ENCODE measurements around the gene SCARB1. TPM values are rescaled to one million over a fixed set of nuclear protein-coding genes. Genes with fewer than 3 reads are reported as not detected.

The SCARB1 gene
- total and polyA plus RNA-seq, 2 experiments from 2014 or later: 31.0 to 62.5 TPM

- no peaks in the 10 kb centered on the region for H3K4me1 ChIP-seq (ENCODE audit: insufficient read depth)
- H3K36me3 ChIP-seq (ENCODE audit: insufficient read depth): no peaks in the 10 kb centered on the region
- no peak for DNase-seq (ENCODE audit: low spot score)
- H3K27ac Mint-ChIP-seq: no peak overlapping the region
- no peaks in the 10 kb centered on the region for H4K20me1 ChIP-seq (replicated peaks; ENCODE audit: insufficient read depth)
- TF ChIP-seq ZNF114 (CRISPR knock-in tag; IDR thresholded peaks at IDR 0.05) (no peak), ZNF331 (CRISPR knock-in tag; IDR thresholded peaks at IDR 0.05; ENCODE audit: low read depth) (no peak), STAT1 (IDR thresholded peaks at IDR 0.05; ENCODE audit: unreplicated experiment) (no peak), NANOG (IDR thresholded peaks at IDR 0.05; ENCODE audit: borderline replicate concordance) (no peak), CREB1 (CRISPR knock-in tag; IDR thresholded peaks at IDR 0.05; ENCODE audit: low read depth) (no peak), REST (IDR thresholded peaks at IDR 0.05; ENCODE audit: unreplicated experiment) (no peak), JUNB (IDR thresholded peaks at IDR 0.05; ENCODE audit: unreplicated experiment) (no peak), EZH2phosphoT487 (IDR thresholded peaks at IDR 0.05; ENCODE audit: unreplicated experiment) (no peak), ZNF462 (CRISPR knock-in tag; IDR thresholded peaks at IDR 0.05) (no peak), ETS1 (IDR thresholded peaks at IDR 0.05) (no peak), EZH2 (IDR thresholded peaks at IDR 0.05; ENCODE audit: low read depth, unreplicated experiment) (no peak), POLR2AphosphoS5 (IDR thresholded peaks at IDR 0.05; ENCODE audit: low read depth) (no peak), CTCF (conservative IDR thresholded peaks at IDR 0.05; ENCODE audit: low read depth in 2 of 2) (no peak)
- ATAC-seq: no peak
- peaks cover 4% of the 10 kb centered on the region for H3K9me3 Mint-ChIP-seq
- peaks cover 16% of the 10 kb centered on the region for H3K27me3 Mint-ChIP-seq (ENCODE audit: insufficient read depth, low read depth, poor library complexity)
- peaks cover 4% of the 10 kb centered on the region for H3K4me1 Mint-ChIP-seq
- no peaks in the 10 kb centered on the region; the same call in 2 of the 3 replicates for H3K36me3 Mint-ChIP-seq (ENCODE audit: low read depth)
- H3K79me2 ChIP-seq (replicated peaks; ENCODE audit: insufficient read depth): no peaks in the 10 kb centered on the region
- no peak overlapping the region; the same call in 2 of the 3 replicates for H3K4me3 Mint-ChIP-seq
- no peaks in the 10 kb centered on the region for H3K9me2 ChIP-seq (ENCODE audit: insufficient read depth)
- no peaks in the 10 kb centered on the region for H3K27me3 ChIP-seq (ENCODE audit: insufficient read depth)
- no peak overlapping the region for H3K4me2 ChIP-seq
- H3F3A ChIP-seq (replicated peaks; ENCODE audit: low read depth): no peaks in the 10 kb centered on the region
- H3K4me3 ChIP-seq: no peak overlapping the region
- no peak overlapping the region for H2AFZ ChIP-seq
- H3K27ac ChIP-seq (ENCODE audit: low read depth): no peak overlapping the region
Observed at GRCh38 chr12:124898923-124899294, 35.2 kb upstream of the SCARB1 start.

Measured in GM23338 (cell line).